ENCODE results near the gene HPS6. TPM values are rescaled to one million over a fixed set of nuclear protein-coding genes. Genes with fewer than 3 reads are reported as not detected.

HPS6 gene
- total and polyA plus RNA-seq, 9 of the 15 experiments (the other 6 are each of a cell fraction or from before 2014, with no cell fraction given) = 0.45 to 14.0 (median 4.5) TPM

DNA sequence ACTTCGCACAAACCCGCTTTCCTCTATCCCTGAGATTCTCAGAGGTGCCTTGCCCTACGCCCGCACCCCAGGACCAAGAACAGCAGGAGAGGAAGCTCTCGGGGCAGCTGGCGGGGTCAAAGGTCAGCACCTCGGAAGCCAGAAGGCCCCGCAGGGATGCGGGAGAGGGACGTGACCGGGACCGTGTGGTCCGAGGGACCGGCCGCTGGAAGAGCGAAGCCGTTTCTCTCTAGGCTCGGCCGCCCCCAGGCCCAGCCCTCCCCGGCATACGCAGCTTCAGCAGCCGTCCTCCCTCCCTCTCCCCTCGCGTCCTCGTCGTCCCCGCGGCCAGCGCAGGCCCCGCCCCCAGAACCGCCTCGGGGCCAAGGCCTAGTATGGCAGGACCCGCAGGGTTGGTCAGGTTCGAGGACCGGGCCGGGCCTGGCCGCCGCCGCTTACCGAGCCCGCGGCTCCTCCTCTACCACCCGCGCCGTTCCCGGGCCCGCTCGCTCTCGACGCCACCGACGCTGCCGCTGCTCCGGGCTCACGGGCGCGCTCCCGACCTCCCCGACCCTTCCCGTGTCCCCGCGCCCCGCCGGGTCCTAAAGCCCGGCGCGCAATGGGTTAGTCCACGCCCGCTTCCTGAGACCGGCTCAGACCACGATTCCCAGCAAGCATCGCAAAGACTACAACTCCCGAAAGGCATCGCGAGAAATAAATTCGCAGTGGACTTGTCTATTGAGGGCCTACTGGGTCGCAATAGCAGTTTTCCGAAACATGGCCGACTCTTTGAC lies 9.3 kb upstream of the HPS6 start, which contains the start of gene ARMH3 (continued):
- TF ChIP-seq RBBP5 (IDR thresholded peaks at IDR 0.05; ENCODE audit: borderline replicate concordance, insufficient read depth, low read length, poor library complexity, severe bottlenecking) (peak; percentile 85), GABPB1 (CRISPR knock-in tag; IDR thresholded peaks at IDR 0.05) (peak; percentile 84), NR3C1 (CRISPR knock-in tag; IDR thresholded peaks at IDR 0.05) (0 out of 2 replicates have a peak, but pooled peaks have one; percentile 66), GTF2E2 (tag; IDR thresholded peaks at IDR 0.05) (peak; percentile 32; the same call in 1 of the 2 replicates), THRAP3 (IDR thresholded peaks at IDR 0.05; ENCODE audit: borderline replicate concordance) (no peak), SPI1 (IDR thresholded peaks at IDR 0.05; ENCODE audit: borderline replicate concordance, low read depth, low read length) (0 out of 2 replicates have a peak, but pooled peaks have one; percentile 17), TARDBP (IDR thresholded peaks at IDR 0.05) (peak; percentile 55; the same call in 1 of the 2 replicates)
- TF ChIP-seq, protein P1, sequence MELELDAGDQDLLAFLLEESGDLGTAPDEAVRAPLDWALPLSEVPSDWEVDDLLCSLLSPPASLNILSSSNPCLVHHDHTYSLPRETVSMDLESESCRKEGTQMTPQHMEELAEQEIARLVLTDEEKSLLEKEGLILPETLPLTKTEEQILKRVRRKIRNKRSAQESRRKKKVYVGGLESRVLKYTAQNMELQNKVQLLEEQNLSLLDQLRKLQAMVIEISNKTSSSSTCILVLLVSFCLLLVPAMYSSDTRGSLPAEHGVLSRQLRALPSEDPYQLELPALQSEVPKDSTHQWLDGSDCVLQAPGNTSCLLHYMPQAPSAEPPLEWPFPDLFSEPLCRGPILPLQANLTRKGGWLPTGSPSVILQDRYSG (tag; conservative IDR thresholded peaks at IDR 0.05; ENCODE audit: low read depth) = no peak

DNA sequence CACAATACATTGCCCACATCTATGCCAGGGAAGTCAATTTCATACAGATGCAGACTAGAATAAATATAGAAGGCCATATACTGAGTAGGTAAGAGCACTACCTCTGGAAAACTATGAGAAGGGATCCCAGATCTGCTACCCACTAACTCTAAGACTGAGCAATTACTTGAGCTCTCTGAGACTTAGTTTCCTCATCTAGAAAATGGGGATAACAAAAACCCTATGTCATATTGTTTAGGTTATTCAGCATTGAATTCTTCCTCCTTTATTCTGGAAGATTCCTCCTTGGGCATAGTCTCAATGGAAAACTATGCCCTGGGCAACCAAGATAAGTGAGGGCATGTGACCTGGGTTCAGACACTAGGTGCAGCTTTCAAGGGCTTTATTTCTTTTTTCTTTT lies 5.2 kb upstream of the HPS6 start:
- peaks cover 9% of the 10 kb centered on the region for H3K79me2 ChIP-seq (ENCODE audit: control insufficient read depth, insufficient read depth, low read length)
- H3K4me1 ChIP-seq (replicated peaks in 1 of 2; ENCODE audit: control insufficient read depth in 2 of 2, insufficient read depth in 2 of 2, low read length in 2 of 2) = peaks cover 12 to 24% of the 10 kb centered on the region in 2 experiments; a peak in 4 of 5 replicates
- POLR2A ChIA-PET = interaction anchor here (1.1 to 1.4 kb wide), 3 partner anchors 23 to 241 kb away, joined by 3 read pairs; partner anchors contain the start of gene OGA
- FAIRE-seq (no peak), ATAC-seq (no peak), DNase-seq (ENCODE audit: extremely low read depth in 1 of 4, low spot score in 3 of 4) (no peak)
- no peak overlapping the region for H3K4me2 ChIP-seq (ENCODE audit: insufficient read depth, low read length)
- TF ChIP-seq EWSR1 (IDR thresholded peaks at IDR 0.05; ENCODE audit: borderline replicate concordance, low read depth, partially characterized antibody) (no peak), RBM25 (IDR thresholded peaks at IDR 0.05; ENCODE audit: low read depth, low read length, severe bottlenecking) (peak; percentile 73), BCOR (IDR thresholded peaks at IDR 0.05) (peak; percentile 62)
- H3K9ac ChIP-seq (ENCODE audit: insufficient read depth in 1 of 2, low read depth in 2 of 2, low read length in 2 of 2) = no peak overlapping the region
- in situ Hi-C loops (cut with MboI) (no loop called here), intact Hi-C loops (cut with micrococcal nuclease) (loop anchor here (5.0 to 10.0 kb wide), 2 partner anchors 218 to 995 kb away; partner anchors contain the start of genes KAZALD1 and KCNIP2)
- H3K9me3 ChIP-seq (replicated peaks; ENCODE audit: control insufficient read depth, insufficient read depth, low read depth, low read length) = no peaks in the 10 kb centered on the region
- no peak overlapping the region for H3K27ac ChIP-seq (ENCODE audit: extremely low read depth, low read depth, low read length)
- no peak overlapping the region for H3K4me3 ChIP-seq
- no peaks in the 10 kb centered on the region for H3K27me3 ChIP-seq (ENCODE audit: control insufficient read depth in 2 of 2, insufficient read depth in 2 of 2, low read length in 2 of 2)
- no peaks in the 10 kb centered on the region for H4K20me1 ChIP-seq (replicated peaks; ENCODE audit: control insufficient read depth, insufficient read depth, low read length)
- H3K9me1 ChIP-seq (ENCODE audit: control insufficient read depth, insufficient read depth, low read length) = no peaks in the 10 kb centered on the region
- BruUV-seq (replicated peaks) = no TSS peak
- H2AFZ ChIP-seq (ENCODE audit: low read depth, low read length) = no peak overlapping the region
- CTCF ChIA-PET (ENCODE audit: low intra/inter-chr PET ratio) = no interaction called here
- H3K36me3 ChIP-seq (ENCODE audit: control insufficient read depth, insufficient read depth, low read length) = no peaks in the 10 kb centered on the region

Data from K562 (cell line).